Fibroblast of mammary gland (primary cell): ENCODE data around the gene FUCA1.

Source experiments
- DNase-seq: peaks from one replicate; pipeline ENCODE4 v3.0.0-alpha.2; 2010; ENCODE audit warnings: low read depth
- H3K4me3 ChIP-seq: 2 replicates; pipeline ENCODE4 v1.5.1; 2011; ENCODE audit warnings: low read depth, mild to moderate bottlenecking, low read length, moderate library complexity; ENCODE audit not compliant: control insufficient read depth
- TF ChIP-seq, protein P1 (sequence below): conservative IDR thresholded peaks from 2 replicates; pipeline ENCODE4 v1.5.1; 2011; ENCODE audit warnings: low read depth, low read length, inconsistent platforms; ENCODE audit not compliant: control insufficient read depth, insufficient read depth

The FUCA1 gene

GRCh38 chr1:23810818-23811540 lies 57.1 kb downstream of the FUCA1 start:
- TF ChIP-seq, protein P1, sequence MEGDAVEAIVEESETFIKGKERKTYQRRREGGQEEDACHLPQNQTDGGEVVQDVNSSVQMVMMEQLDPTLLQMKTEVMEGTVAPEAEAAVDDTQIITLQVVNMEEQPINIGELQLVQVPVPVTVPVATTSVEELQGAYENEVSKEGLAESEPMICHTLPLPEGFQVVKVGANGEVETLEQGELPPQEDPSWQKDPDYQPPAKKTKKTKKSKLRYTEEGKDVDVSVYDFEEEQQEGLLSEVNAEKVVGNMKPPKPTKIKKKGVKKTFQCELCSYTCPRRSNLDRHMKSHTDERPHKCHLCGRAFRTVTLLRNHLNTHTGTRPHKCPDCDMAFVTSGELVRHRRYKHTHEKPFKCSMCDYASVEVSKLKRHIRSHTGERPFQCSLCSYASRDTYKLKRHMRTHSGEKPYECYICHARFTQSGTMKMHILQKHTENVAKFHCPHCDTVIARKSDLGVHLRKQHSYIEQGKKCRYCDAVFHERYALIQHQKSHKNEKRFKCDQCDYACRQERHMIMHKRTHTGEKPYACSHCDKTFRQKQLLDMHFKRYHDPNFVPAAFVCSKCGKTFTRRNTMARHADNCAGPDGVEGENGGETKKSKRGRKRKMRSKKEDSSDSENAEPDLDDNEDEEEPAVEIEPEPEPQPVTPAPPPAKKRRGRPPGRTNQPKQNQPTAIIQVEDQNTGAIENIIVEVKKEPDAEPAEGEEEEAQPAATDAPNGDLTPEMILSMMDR = peak; percentile 72
- H3K4me3 ChIP-seq = no peak overlapping the region
- DNase-seq = peak; percentile 43

- TF ChIP-seq, protein P1 = peak; percentile 77
- H3K4me3 ChIP-seq = no peak overlapping the region
- peak; percentile 68 for DNase-seq
These were observed 58.3 kb downstream of the FUCA1 start for GRCh38 chr1:23809751-23810171.

DNA sequence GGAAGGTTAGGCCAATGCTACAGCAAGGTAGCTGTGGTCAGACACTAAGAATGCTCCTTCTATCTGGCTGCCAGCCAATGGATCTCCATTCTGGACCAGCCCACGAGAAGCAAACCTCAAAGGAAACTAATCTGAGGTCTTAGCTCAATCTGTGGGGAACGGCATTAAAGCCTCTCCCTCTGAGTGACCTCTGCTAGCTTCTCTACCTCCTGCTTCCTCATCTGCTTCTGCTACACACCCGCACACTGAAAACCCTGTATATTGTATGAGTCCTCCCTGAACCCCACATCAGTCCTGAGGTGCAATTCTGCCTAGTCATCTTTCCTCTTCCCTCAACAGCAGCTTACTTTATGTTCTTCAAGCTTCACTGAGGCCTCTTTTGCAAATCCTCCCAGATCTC lies 60.6 kb downstream of the FUCA1 start:
- H3K4me3 ChIP-seq = no peak overlapping the region
- TF ChIP-seq, protein P1 = no peak
- DNase-seq = no peak

- TF ChIP-seq, protein P1 = no peak
- no peak for DNase-seq
- H3K4me3 ChIP-seq = no peak overlapping the region
These were observed 61.8 kb downstream of the FUCA1 start for GRCh38 chr1:23806280-23806679.

GRCh38 chr1:23805025-23805424 lies 63.1 kb downstream of the FUCA1 start:
- H3K4me3 ChIP-seq = no peak overlapping the region
- DNase-seq = no peak
- TF ChIP-seq, protein P1 = no peak

GRCh38 chr1:23804183-23804835 lies 63.8 kb downstream of the FUCA1 start:
- H3K4me3 ChIP-seq = no peak overlapping the region
- no peak for DNase-seq
- TF ChIP-seq, protein P1 = peak; percentile 16
